AG09319 (cell line): ENCODE data around the gene HOXC4.
"Not testable (repeated sequence)": the region's sequence is repeated elsewhere in the genome, so short reads cannot be mapped to it uniquely, and the experiment has no call there.

ENCODE experiments used
- DNase-seq: peaks from one replicate; pipeline ENCODE4 v3.0.0-alpha.2; 2010; ENCODE audit warnings: low read depth; ENCODE audit errors: extremely low read depth
- CTCF ChIP-seq: IDR thresholded peaks from 2 replicates; pipeline ENCODE4 v1.5.1; 2011; ENCODE audit warnings: low read depth, mild to moderate bottlenecking, inconsistent platforms, low read length, moderate library complexity

HOXC4 gene

GRCh38 chr12:54040648-54041047 is 13.0 kb upstream of the HOXC4 start:
- no peak for DNase-seq
- no peak for TF ChIP-seq CTCF

GRCh38 chr12:54041097-54041690 is 12.4 kb upstream of the HOXC4 start:
- no peak for TF ChIP-seq CTCF

GRCh38 chr12:54042033-54042432 is 11.6 kb upstream of the HOXC4 start:
- DNase-seq, result not testable (repeated sequence)

More at GRCh38 chr12:54041097-54041690, 12.4 kb upstream of the HOXC4 start:
- no peak for DNase-seq

GRCh38 chr12:54042970-54043853 is 10.4 kb upstream of the HOXC4 start:
- TF ChIP-seq CTCF, result no peak
- DNase-seq, result no peak

- no peak for TF ChIP-seq CTCF
- DNase-seq, result no peak
These were observed 9.1 kb upstream of the HOXC4 start for GRCh38 chr12:54044425-54045103.

GRCh38 chr12:54045401-54045800 is 8.2 kb upstream of the HOXC4 start:
- DNase-seq, result no peak
- TF ChIP-seq CTCF, result no peak

GRCh38 chr12:54045868-54046521 is 7.6 kb upstream of the HOXC4 start:
- no peak for DNase-seq
- no peak for TF ChIP-seq CTCF
